Measurements from ENCODE around the gene MSANTD7. TPM values are rescaled to one million over a fixed set of nuclear protein-coding genes. Genes with fewer than 3 reads are reported as not detected.

MSANTD7 gene
- polyA plus RNA-seq, 1 donor (not counting 4 experiments of a cell fraction or from before 2014, with no cell fraction given): 8.6 TPM

- Histone ChIP-seq H3K4me3 (ENCODE audit: control insufficient read depth in 2 of 3, extremely low read depth in 1 of 3, insufficient read depth in 2 of 3, low read depth in 1 of 3, low read length in 3 of 3) (no peak overlapping the region), H3K4me1 (ENCODE audit: control insufficient read depth, extremely low read depth, insufficient read depth, low read length) (peaks cover 14% of the 10 kb centered on the region), H4K20me1 (ENCODE audit: control insufficient read depth, extremely low read depth, insufficient read depth, low read length) (no peaks in the 10 kb centered on the region), H3K9ac (ENCODE audit: control insufficient read depth, extremely low read depth, insufficient read depth, low read length) (no peak overlapping the region), H3K36me3 (ENCODE audit: control insufficient read depth in 2 of 2, extremely low read depth in 1 of 2, insufficient read depth in 2 of 2, low read length in 2 of 2) (no peaks in the 10 kb centered on the region), H3K4me2 (ENCODE audit: control insufficient read depth, extremely low read depth, insufficient read depth, low read depth, low read length) (no peak overlapping the region), H3K27me3 (ENCODE audit: control insufficient read depth, extremely low read depth, insufficient read depth, low read length) (no peaks in the 10 kb centered on the region), H2AFZ (ENCODE audit: control insufficient read depth, low read length) (peak overlapping the region; percentile 23), H3K9me1 (ENCODE audit: control insufficient read depth, extremely low read depth, insufficient read depth, low read length) (no peaks in the 10 kb centered on the region), H3K27ac (ENCODE audit: control insufficient read depth, insufficient read depth, low read length) (no peak overlapping the region), H3K9me3 (ENCODE audit: control insufficient read depth, low read depth, low read length) (no peaks in the 10 kb centered on the region), H3K79me2 (ENCODE audit: control insufficient read depth, insufficient read depth, low read length) (no peaks in the 10 kb centered on the region)
- TF ChIP-seq EZH2 (IDR thresholded peaks at IDR 0.05; ENCODE audit: low read length): no peak
- TF ChIP-seq CTCF (optimal IDR thresholded peaks at IDR 0.05 in 1 of 3, IDR thresholded peaks at IDR 0.05 in 1 of 3, conservative IDR thresholded peaks at IDR 0.05 in 1 of 3; ENCODE audit: extremely low read depth in 1 of 3, insufficient read depth in 2 of 3, low read length in 3 of 3): no peak
- dilution Hi-C loops (cut with MboI; ENCODE audit: extremely low pct_ligation_motif_present, low sequenced_read_pairs): no loop called here
- DNase-seq (ENCODE audit: low read depth, low spot score) (no peak), FAIRE-seq (peak; percentile 41)
These were observed 26.8 kb upstream of the MSANTD7 start for GRCh38 chr10:14810969-14811953.

- Histone ChIP-seq H3K4me2 (ENCODE audit: control insufficient read depth, extremely low read depth, insufficient read depth, low read depth, low read length) (no peak overlapping the region), H3K27ac (ENCODE audit: control insufficient read depth, insufficient read depth, low read length) (no peak overlapping the region), H3K4me3 (ENCODE audit: control insufficient read depth in 2 of 3, extremely low read depth in 1 of 3, insufficient read depth in 2 of 3, low read depth in 1 of 3, low read length in 3 of 3) (no peak overlapping the region), H3K9me1 (ENCODE audit: control insufficient read depth, extremely low read depth, insufficient read depth, low read length) (no peaks in the 10 kb centered on the region), H3K36me3 (ENCODE audit: control insufficient read depth in 2 of 2, extremely low read depth in 1 of 2, insufficient read depth in 2 of 2, low read length in 2 of 2) (no peaks in the 10 kb centered on the region), H4K20me1 (ENCODE audit: control insufficient read depth, extremely low read depth, insufficient read depth, low read length) (no peaks in the 10 kb centered on the region), H3K4me1 (ENCODE audit: control insufficient read depth, extremely low read depth, insufficient read depth, low read length) (peaks cover 14% of the 10 kb centered on the region), H3K79me2 (ENCODE audit: control insufficient read depth, insufficient read depth, low read length) (no peaks in the 10 kb centered on the region), H3K27me3 (ENCODE audit: control insufficient read depth, extremely low read depth, insufficient read depth, low read length) (no peaks in the 10 kb centered on the region), H2AFZ (ENCODE audit: control insufficient read depth, low read length) (no peak overlapping the region), H3K9ac (ENCODE audit: control insufficient read depth, extremely low read depth, insufficient read depth, low read length) (no peak overlapping the region), H3K9me3 (ENCODE audit: control insufficient read depth, low read depth, low read length) (no peaks in the 10 kb centered on the region)
- no peak for TF ChIP-seq EZH2 (IDR thresholded peaks at IDR 0.05; ENCODE audit: low read length)
- TF ChIP-seq CTCF (optimal IDR thresholded peaks at IDR 0.05 in 1 of 3, IDR thresholded peaks at IDR 0.05 in 1 of 3, conservative IDR thresholded peaks at IDR 0.05 in 1 of 3; ENCODE audit: extremely low read depth in 1 of 3, insufficient read depth in 2 of 3, low read length in 3 of 3): no peak
- DNase-seq (ENCODE audit: low read depth, low spot score) (no peak), FAIRE-seq (no peak)
- dilution Hi-C loops (cut with MboI; ENCODE audit: extremely low pct_ligation_motif_present, low sequenced_read_pairs): no loop called here
These were observed 25.8 kb upstream of the MSANTD7 start for GRCh38 chr10:14812271-14812670.

All from keratinocyte (primary cell).